Activated T-cell treated with anti-CD3 and anti-CD28 coated beads for 4 hours (primary cell): ENCODE measurements around the gene KLK15.
"Not testable (repeated sequence)": the region's sequence is repeated elsewhere in the genome, so short reads cannot be mapped to it uniquely, and the experiment has no call there.

Experiments used
- DNase-seq: peaks from one replicate; pipeline ENCODE4 v3.0.0-alpha.2; 2020

KLK15 gene

DNA sequence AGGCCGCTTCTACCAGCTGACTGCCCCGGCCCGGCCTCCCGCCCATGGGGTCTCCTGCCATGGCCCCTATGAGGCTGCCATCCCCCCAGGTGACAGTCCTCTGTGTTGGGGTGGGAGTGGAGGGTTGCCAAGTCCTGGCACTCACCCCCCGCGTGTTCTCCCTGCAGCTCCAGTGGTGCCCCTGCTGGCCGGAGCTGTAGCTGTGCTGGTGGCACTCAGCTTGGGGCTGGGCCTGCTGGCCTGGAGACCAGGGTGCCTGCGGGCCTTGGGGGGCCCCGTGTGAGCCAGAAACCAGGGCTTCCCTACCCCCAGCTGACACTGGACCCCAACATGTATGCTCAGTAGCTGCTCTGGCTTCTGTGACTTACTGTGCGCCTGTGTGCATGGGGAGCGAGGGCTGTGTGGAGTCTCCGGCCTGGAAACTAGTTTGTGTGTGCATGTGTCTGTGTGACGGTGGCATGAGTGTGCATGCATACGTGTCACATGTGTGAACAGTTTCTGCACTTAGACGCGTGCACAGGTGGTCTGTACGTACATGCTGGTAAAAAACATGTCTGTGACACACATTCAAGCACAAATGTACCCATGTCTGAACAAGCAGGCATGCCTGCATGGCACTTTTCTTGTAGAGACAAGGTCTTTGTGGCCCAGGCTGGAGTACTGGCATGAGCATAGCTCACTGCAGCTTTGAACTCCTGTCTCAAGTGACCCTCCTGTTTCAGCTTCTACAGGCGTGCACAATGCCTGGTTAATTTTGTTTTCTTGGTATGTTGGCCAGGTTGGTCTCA lies 38.3 kb downstream of the KLK15 start:
- DNase-seq, result no peak

- DNase-seq, result no peak
Observed at GRCh38 chr19:50794074-50794875, 39.1 kb downstream of the KLK15 start.

DNA sequence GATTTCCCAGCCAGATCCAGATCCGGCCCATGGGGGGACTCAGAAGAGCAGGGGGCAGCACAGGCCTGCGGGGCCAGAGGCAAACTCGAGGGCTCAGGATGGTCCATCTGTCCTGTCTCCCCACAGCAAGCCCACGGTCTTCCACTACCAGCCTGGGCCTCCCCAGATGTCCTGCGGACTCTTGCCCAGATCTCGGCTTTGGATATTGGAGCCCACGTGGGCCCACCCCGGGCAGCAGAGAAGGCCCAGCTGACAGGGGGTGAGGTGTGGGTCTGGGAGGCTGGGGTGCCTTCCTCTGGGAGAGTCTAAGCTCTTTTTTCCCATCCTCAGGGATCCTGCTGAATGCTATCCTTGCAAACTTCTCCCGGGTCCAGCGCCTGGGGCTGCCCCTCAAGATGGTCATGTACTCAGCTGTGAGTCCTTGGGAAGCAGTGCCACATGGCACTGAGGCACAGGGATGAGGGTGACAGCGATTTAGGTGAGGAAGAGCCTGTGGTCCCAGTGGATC lies 39.8 kb downstream of the KLK15 start:
- no peak for DNase-seq

GRCh38 chr19:50792272-50793250 lies 40.8 kb downstream of the KLK15 start:
- DNase-seq, result no peak

DNA sequence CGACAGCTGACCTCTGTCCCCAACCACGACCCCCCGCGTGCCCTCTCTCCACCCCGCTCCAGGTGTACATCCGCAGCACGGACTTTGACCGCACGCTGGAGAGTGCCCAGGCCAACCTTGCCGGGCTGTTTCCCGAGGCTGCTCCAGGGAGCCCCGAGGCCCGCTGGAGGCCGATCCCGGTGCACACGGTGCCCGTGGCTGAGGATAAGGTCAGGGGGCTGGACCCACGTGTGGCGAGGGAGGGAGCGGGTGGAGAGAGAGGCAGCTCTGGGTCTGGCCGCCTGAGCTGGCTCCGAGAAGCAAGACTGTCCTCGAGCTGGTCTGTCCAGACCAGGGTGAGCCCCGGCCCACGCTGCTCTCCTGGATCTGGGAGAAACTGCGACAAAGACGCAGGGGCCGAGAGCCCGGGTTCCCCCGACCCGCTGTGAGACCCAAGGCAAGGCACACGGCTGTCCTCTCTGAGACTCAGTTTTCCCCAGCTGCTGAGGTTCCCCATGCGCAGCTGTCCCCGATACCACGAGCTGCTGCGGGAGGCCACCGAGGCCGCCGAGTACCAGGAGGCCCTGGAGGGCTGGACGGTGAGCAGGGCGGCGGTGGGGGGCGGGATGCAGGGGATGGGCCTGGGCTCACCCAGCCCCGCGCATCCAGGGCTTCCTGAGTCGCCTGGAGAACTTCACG lies 41.6 kb downstream of the KLK15 start:
- no peak for DNase-seq

GRCh38 chr19:50790922-50791467 lies 42.4 kb downstream of the KLK15 start:
- DNase-seq, result no peak

- no peak for DNase-seq
Observed at GRCh38 chr19:50790396-50790795, 43.0 kb downstream of the KLK15 start, which contains the start of gene ACP4. Gene ACP4 (plus strand): TSS chr19:50790415. CDS start chr19:50790415, 0 bp downstream.

DNA sequence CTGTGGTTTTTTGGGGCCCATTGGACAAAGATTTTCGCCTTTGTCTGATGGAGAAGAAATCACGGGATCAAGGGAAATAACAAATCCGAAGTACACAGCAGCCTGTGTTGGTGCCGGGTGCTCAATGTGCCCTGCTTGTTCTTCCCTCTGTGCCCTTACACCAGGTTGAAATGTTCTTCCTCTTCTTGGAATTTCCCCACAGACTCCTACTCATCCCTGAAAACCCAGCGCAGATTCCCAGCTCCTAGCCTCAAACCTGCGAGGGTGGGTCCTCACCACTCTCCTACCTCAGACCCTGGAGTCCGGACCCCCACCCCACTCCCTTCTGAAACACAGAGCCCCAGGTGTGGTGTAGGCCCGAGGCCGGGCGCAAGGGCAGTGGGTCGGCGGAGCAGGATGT lies 48.0 kb downstream of the KLK15 start:
- DNase-seq, result no peak

DNA sequence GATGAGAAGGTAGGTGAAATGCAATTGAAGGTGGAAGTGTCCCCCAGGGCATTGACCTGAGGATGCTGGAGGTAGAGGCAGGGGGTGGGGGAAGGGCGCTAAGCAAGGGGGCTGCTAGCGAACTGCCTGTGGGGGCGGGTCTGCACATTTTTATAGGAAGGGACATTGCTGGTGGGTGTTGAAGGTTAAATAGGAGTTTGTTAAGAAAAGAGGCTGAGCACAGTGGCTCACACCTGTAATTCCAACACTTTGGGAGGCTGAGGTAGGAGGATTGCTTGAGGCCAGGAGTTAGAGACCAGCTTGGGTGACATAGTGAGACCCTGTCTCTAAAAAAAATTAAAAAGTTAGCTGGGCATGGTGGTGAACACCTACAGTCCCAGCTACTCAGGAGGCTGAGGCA lies 48.7 kb downstream of the KLK15 start:
- DNase-seq, result no peak

DNA sequence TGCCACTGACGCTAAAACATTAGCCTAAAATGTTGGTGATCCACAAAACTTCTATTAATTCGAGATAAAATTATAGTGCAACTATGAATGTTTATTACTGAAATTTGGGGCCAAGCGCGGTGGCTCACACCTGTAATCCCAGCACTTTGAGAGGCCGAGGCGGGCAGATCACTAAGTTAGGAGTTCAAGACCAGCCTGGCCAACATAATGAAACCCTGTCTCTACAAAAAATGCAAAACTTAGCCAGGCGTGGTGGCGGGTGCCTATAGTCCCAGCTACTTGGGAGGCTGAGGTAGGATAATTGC lies 49.6 kb downstream of the KLK15 start:
- DNase-seq, result not testable (repeated sequence)

DNA sequence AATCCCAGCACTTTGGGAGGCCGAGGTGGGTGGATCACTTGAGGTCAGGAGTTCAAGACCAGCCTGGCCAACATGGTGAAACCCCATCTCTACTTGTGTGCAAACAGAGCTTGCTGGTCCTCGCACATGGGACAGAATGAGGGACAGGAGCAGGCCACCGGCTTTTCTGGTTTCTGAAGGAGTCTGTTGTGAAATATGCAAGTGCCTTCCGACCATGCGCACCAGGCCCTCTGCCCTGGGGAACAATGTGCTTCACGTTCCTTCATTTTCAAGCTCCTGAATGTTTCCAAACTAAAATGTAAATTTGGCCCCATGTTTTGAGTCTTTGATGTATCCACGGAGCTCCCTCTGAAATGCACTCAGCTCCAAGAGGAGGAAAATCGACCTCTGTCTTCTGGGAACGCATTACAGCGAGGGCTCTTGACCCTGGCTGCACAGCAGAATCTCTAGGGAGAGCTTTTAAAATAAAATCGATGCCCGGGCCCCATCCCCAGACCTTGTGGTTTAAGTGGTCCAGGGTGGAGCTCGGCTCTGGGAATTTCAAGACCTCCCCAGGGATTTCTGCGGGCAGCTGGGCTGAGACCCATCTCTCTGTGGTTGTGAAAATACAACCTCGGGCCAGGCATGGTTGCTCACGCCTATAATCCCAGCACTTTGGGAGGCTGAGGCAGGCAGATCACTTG lies 52.5 kb downstream of the KLK15 start:
- DNase-seq, result no peak

GRCh38 chr19:50779504-50780457 lies 53.6 kb downstream of the KLK15 start:
- no peak for DNase-seq

DNA sequence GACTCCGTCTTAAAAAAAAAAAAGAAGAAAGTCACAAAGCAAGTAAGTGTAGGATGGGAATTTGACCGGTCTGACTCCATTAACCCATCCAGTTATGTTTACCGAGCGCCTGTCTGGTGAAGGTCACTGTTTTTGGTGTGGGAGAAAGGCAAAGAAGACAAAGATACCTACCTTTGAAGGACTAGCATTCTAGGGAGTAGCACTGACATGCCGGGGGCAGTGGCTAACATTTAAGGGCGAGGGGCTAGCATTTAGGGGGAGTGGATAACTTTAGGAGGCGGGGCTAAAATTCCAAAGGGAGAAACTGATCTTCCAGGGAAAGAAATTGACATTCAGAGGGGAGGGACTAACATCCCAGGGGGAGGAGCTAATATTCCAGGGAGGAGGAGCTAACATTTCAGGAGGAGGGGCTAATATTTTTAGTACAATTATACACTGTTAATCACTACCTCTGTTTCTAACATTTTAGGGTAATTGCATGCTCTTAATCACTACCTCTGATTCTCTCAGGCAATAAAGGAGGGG lies 54.4 kb downstream of the KLK15 start:
- no peak for DNase-seq

- no peak for DNase-seq
Observed at GRCh38 chr19:50777830-50778303, 55.5 kb downstream of the KLK15 start.

DNA sequence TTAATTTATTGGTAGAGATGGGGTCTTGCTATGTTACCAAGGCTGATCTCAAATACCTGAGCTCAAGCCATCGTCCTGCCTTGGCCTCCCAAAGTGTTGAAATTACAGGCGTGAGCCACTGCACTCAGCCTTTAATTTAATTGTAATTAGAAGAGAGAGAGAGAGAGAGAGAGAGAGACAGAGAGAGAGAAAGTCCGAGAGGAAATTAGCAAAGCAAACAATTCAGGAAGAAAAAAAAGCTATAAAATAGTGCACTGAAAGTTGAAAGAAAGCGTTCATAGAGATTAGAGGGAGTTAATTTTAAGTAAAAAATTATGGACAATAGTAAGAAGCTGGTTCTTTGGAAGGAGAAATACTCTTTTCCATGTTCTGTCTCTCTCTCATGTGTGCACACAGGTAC lies 56.1 kb downstream of the KLK15 start:
- DNase-seq, result no peak

DNA sequence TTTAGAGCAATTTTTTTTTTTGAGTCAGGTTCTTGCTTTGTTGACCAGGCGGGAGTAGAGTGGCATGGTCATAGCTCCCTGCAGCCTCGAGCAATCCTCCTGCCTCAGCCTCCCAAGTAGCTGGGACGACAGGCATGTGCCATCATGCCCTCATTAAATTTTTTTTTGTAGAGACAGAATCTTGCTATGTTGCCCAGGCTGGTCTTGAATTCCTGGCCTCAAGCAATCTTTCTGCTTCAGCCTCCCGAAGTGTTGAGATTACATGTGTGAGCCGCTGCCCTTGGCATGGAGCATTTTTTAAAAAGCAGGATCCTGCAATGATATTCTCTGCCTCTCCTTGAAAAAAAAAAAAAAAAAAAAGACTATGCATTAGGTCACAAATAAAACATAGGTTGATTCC lies 57.2 kb downstream of the KLK15 start:
- no peak for DNase-seq
